AG09309 (cell line): ENCODE measurements around the gene LCP2.

ENCODE experiments used
- DNase-seq: peaks from one replicate; pipeline ENCODE4 v3.0.0-alpha.2; 2010; ENCODE audit warnings: low read depth
- H3K4me3 ChIP-seq: 2 replicates; pipeline ENCODE4 v1.5.1; 2011; ENCODE audit warnings: mild to moderate bottlenecking, low read depth, low read length, moderate library complexity; ENCODE audit not compliant: control insufficient read depth
- CTCF ChIP-seq: IDR thresholded peaks from 2 replicates; pipeline ENCODE4 v1.5.1; 2011; ENCODE audit warnings: mild to moderate bottlenecking, low read depth, low read length, inconsistent platforms; ENCODE audit not compliant: insufficient read depth, control insufficient read depth; ENCODE audit errors: missing control alignments

LCP2 gene

GRCh38 chr5:170288151-170288550, 9.4 kb downstream of the LCP2 start:
- no peak for TF ChIP-seq CTCF
- no peak for DNase-seq
- no peak overlapping the region for H3K4me3 ChIP-seq

- no peak overlapping the region for H3K4me3 ChIP-seq
- TF ChIP-seq CTCF = no peak
- DNase-seq = no peak
Measured at GRCh38 chr5:170287532-170287931, 10.0 kb downstream of the LCP2 start.

- no peak overlapping the region for H3K4me3 ChIP-seq
- no peak for DNase-seq
- no peak for TF ChIP-seq CTCF
Measured at GRCh38 chr5:170286386-170286925, 11.1 kb downstream of the LCP2 start.

GRCh38 chr5:170285181-170285580, 12.4 kb downstream of the LCP2 start:
- DNase-seq = no peak
- H3K4me3 ChIP-seq = no peak overlapping the region

GRCh38 chr5:170284231-170284630, 13.3 kb downstream of the LCP2 start:
- TF ChIP-seq CTCF = no peak
- H3K4me3 ChIP-seq = no peak overlapping the region

More at GRCh38 chr5:170285181-170285580, 12.4 kb downstream of the LCP2 start:
- TF ChIP-seq CTCF = no peak

GRCh38 chr5:170283296-170283695, 14.3 kb downstream of the LCP2 start:
- no peak for DNase-seq
- no peak overlapping the region for H3K4me3 ChIP-seq
- TF ChIP-seq CTCF = no peak

More at GRCh38 chr5:170284231-170284630, 13.3 kb downstream of the LCP2 start:
- DNase-seq = no peak
